ENCODE data around the gene SLC3A2. TPM values are rescaled to one million over a fixed set of nuclear protein-coding genes. Genes with fewer than 3 reads are reported as not detected.

Gene SLC3A2
- total and polyA plus RNA-seq, 2 donors (not counting 3 experiments of a cell fraction or from before 2014, with no cell fraction given), result 208 to 337 TPM

GRCh38 chr11:62930666-62931065 lies 50.0 kb downstream of the SLC3A2 start:
- H3K27me3 ChIP-seq (ENCODE audit: control insufficient read depth in 2 of 2, insufficient read depth in 2 of 2, low read length in 2 of 2), result peaks cover 16 to 20% of the 10 kb centered on the region in 2 experiments
- peaks cover 2% of the 10 kb centered on the region for H3K4me1 ChIP-seq (ENCODE audit: control insufficient read depth, extremely low read depth, insufficient read depth, low read length)
- no peak overlapping the region for H3K4me3 ChIP-seq (replicated peaks in 1 of 3; ENCODE audit: insufficient read depth in 1 of 3, low read depth in 1 of 3, low read length in 3 of 3)
- ChIA-PET POLR2A (no interaction called here), CTCF (interaction anchor here (1.2 to 1.6 kb wide), 2 partner anchors 22 to 25 kb away, joined by 4 to 5 read pairs; no protein-coding TSS in a partner anchor)
- no peaks in the 10 kb centered on the region for H4K20me1 ChIP-seq (replicated peaks; ENCODE audit: control insufficient read depth, extremely low read depth, insufficient read depth, low read length)
- TF ChIP-seq EZH2 (IDR thresholded peaks at IDR 0.05; ENCODE audit: borderline replicate concordance, low read depth, low read length, severe bottlenecking) (no peak), FOS (IDR thresholded peaks at IDR 0.05; ENCODE audit: borderline replicate concordance, insufficient read depth, low read length) (no peak), GATA2 (IDR thresholded peaks at IDR 0.05; ENCODE audit: insufficient read depth, insufficient read length, low read depth, low read length) (no peak), POLR2A (IDR thresholded peaks at IDR 0.05; ENCODE audit: low read depth, low read length) (no peak), JUN (IDR thresholded peaks at IDR 0.05; ENCODE audit: borderline replicate concordance, insufficient read depth, insufficient read length, low read depth) (no peak), MAX (IDR thresholded peaks at IDR 0.05; ENCODE audit: insufficient read depth, insufficient read length) (no peak), MYC (IDR thresholded peaks at IDR 0.05; ENCODE audit: low read depth, low read length) (no peak), POLR2AphosphoS5 (IDR thresholded peaks at IDR 0.05; ENCODE audit: insufficient read depth, low read depth, low read length) (no peak)
- TF ChIP-seq, protein P1, sequence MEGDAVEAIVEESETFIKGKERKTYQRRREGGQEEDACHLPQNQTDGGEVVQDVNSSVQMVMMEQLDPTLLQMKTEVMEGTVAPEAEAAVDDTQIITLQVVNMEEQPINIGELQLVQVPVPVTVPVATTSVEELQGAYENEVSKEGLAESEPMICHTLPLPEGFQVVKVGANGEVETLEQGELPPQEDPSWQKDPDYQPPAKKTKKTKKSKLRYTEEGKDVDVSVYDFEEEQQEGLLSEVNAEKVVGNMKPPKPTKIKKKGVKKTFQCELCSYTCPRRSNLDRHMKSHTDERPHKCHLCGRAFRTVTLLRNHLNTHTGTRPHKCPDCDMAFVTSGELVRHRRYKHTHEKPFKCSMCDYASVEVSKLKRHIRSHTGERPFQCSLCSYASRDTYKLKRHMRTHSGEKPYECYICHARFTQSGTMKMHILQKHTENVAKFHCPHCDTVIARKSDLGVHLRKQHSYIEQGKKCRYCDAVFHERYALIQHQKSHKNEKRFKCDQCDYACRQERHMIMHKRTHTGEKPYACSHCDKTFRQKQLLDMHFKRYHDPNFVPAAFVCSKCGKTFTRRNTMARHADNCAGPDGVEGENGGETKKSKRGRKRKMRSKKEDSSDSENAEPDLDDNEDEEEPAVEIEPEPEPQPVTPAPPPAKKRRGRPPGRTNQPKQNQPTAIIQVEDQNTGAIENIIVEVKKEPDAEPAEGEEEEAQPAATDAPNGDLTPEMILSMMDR (IDR thresholded peaks at IDR 0.05; ENCODE audit: extremely low read depth in 1 of 2, insufficient read depth in 1 of 2, low read depth in 1 of 2, low read length in 2 of 2), result no peak
- no TSS peak for BruUV-seq (replicated peaks)
- no peak overlapping the region for H3K9ac ChIP-seq (replicated peaks; ENCODE audit: extremely low read depth, insufficient read depth, low read length)
- DNase-seq (ENCODE audit: low read depth, low spot score) (no peak), FAIRE-seq (no peak)
- no peaks in the 10 kb centered on the region for H3K9me1 ChIP-seq (replicated peaks; ENCODE audit: control insufficient read depth, extremely low read depth, insufficient read depth, low read length)
- no peaks in the 10 kb centered on the region for H3K9me3 ChIP-seq (replicated peaks; ENCODE audit: control insufficient read depth, insufficient read depth, low read length)
- H2AFZ ChIP-seq (ENCODE audit: low read depth, low read length), result no peak overlapping the region
- no peak overlapping the region for H3K4me2 ChIP-seq (ENCODE audit: insufficient read depth, low read length)
- H3K36me3 ChIP-seq (ENCODE audit: control insufficient read depth in 2 of 2, extremely low read depth in 1 of 2, insufficient read depth in 2 of 2, low read length in 2 of 2), result no peaks in the 10 kb centered on the region
- H3K27ac ChIP-seq (ENCODE audit: insufficient read depth, low read depth, low read length), result no peak overlapping the region
- no peaks in the 10 kb centered on the region for H3K79me2 ChIP-seq (ENCODE audit: control insufficient read depth, insufficient read depth, low read length)
- dilution Hi-C loops (cut with MboI; ENCODE audit: extremely low pct_ligation_motif_present, low sequenced_read_pairs), result no loop called here
- intact Hi-C loops (cut with micrococcal nuclease), result no loop called here

Data from endothelial cell of umbilical vein (primary cell).